M059J (cell line): ENCODE measurements around the gene FMNL3. TPM values are rescaled to one million over a fixed set of nuclear protein-coding genes. Genes with fewer than 3 reads are reported as not detected.
"Not testable (repeated sequence)": the region's sequence is repeated elsewhere in the genome, so short reads cannot be mapped to it uniquely, and the experiment has no call there.

Source experiments
- DNase-seq: peaks from one replicate; pipeline ENCODE4 v3.0.0-alpha.2; 2012; ENCODE audit warnings: low read depth
- total RNA-seq: library from RNA; depleted of rRNA; stranded (reverse); fragments of >200 nt; shearing (Covaris generic); gene quantifications from 2 replicates; pipeline ENCODE4 v1.2.3, GENCODE V29; 2014; rRNA removed

The FMNL3 gene
- 18.3 and 30.4 TPM in 2 replicates for total RNA-seq

DNA sequence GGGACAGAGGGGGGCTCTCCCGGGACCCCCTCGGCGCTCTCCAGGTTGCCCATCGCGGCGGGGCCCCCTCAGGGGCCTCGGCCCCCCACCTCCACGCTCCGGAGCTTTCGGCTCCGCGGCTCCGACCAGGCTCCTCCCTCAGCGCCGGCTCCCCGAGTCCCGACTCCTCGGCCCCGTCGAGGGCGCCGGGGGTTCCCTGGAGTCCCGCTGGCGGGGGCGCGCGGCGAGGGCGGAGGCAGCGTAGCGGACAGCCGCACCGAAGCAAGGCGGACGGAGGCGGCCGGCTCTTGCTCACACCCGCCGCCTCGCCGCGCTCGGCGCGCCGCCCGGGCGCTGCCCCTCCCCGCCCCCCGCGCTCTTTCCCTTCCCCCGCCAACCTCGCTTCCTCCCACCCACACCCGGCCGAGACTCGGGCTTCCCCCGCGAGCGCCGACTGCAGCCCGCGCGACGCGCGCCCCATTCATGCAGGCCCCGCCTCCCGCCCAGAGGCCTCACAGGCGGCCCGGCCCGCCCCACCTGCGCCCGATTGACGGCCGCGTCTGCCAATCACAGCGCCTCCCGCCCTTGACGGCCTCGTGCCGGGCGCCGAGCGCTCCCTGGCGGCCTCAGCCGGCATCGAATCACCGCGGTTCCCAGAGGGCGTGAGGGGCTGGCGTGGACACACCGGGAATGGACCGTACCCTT, at the start of gene FMNL3:
FMNL3 (minus strand) TSS at position 278 of the 684 bp plus-strand sequence; CDS start at position 53, 225 bp downstream.
- peak; percentile 92 for DNase-seq

DNA sequence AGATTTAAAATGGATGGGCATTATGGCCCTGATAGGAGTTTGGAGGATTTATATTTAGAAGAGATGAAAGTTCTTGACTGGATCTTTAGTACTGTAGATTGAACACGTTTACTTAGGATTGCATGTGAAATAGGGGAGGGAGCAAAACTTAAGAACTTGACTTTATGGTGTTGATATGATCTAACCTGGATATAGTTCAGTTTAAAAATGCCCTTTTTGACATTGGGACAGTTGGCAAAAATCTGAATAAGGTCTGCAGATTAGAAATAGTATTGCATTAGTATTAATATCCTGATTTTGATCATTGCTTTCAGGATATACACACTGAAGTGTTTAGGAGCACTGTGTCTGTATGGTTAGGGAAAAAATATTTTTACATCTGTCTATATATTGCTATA, 43.8 kb upstream of the FMNL3 start:
- no peak for DNase-seq

DNA sequence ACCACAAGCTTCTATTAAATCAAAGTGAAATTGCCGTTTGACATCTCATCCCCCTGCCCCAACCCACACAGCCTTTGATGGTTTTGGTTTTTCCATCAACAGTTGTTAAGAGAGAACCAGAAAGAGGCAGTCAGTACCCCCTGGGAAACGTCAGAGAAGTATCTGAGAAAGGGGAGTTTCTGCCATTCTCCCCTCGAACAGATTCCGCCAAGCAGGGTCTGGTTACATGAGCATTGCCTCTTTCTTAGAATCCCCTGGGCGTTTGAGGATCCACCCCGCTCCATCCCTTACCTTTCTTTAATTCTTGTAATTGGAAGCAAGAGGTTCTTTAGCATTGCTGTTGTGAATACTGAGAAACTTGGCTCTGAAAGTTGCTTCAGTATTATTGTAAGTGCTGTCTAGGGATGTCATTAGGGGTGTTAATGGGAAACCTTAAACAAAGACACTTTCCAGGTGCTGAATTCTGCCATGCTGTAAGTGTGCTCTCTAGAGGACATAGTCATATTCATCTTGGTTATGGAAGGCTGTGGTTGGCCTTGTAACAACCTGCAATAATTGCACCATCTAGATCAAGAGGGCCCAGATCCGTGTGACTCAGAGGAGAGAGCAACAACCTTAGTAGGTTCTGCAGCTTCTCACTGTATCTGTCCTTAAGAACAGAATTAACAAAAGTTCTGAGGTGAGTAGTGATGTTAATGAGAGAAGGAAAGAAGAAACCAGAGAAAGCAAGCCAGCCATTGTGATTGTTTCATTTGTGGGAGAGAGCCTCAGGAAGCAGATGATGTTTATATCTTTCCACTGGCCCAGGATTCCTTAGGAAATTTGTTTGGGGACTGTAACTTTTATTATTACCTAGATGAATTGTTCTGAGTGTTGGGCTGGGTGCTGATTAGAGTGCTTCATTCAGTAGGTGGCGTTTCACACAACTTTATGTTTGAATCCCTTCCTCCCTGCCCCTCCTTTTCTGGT, 43.1 kb upstream of the FMNL3 start:
- peak; percentile 51 for DNase-seq

- DNase-seq = no peak
These were observed 41.6 kb upstream of the FMNL3 start for GRCh38 chr12:49748800-49749199.

- DNase-seq = peak; percentile 7
These were observed 41.1 kb upstream of the FMNL3 start for GRCh38 chr12:49748306-49748705.

DNA sequence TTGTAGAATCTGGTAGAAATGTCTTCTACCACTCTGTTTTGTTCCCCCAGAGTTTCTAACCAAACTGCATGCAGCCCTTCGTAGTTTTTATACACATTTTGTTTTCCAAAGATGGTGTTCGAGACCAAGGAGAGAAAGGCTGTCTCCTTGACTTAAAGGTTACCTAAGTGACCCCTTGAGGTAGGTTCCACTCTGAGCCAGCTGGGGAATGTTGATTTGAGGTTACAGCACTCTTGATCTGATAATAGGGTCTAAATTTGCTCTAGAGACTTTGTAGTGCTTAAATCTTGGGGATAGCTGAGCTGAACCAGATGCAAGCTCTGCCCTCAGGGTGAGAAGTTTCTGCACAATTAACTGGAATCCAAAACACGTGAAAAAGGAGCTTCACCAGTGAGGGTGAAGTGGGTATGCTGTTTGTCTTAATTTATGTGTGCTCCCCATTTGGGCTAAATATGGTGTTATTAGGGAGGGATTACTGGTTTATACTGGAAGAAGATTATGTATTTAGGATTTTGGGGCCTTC, 37.2 kb upstream of the FMNL3 start:
- DNase-seq = no peak

DNA sequence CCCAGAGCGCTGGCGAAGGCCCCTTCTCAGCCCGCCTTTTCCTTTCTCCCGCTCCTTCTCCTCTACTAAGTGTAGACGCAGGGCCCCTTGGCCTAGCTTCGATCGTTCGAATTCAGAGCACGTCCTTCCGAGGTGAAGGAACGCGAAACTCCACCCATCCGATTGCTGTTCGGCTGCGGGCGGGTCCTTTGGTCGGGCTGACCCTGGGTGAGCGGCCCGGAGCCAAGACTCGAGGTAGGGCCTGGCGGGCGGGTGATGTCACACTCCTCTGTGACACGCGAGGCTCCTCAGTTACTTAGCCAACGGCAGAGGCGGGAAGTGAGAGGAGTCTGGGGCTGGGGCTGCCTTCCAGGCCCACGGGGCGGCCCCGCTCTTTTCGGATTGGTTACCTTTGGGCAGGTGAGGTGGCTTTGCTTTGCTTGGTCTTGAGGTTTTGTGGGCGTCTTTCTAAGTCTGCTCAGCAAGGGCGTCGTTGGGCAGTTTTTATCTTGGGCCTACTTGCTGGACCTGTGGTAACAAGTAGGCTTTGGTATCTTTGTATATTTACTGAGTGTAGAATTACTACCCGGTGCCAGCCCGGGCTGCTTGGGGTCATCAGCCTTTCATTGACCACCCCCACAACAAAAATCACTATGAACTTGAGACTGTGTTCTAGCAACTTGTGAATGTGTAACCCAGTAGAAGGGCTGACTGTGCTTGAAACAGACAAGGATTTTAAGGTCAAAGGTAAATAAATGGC, 34.8 kb upstream of the FMNL3 start:
- peak; percentile 92 for DNase-seq

DNA sequence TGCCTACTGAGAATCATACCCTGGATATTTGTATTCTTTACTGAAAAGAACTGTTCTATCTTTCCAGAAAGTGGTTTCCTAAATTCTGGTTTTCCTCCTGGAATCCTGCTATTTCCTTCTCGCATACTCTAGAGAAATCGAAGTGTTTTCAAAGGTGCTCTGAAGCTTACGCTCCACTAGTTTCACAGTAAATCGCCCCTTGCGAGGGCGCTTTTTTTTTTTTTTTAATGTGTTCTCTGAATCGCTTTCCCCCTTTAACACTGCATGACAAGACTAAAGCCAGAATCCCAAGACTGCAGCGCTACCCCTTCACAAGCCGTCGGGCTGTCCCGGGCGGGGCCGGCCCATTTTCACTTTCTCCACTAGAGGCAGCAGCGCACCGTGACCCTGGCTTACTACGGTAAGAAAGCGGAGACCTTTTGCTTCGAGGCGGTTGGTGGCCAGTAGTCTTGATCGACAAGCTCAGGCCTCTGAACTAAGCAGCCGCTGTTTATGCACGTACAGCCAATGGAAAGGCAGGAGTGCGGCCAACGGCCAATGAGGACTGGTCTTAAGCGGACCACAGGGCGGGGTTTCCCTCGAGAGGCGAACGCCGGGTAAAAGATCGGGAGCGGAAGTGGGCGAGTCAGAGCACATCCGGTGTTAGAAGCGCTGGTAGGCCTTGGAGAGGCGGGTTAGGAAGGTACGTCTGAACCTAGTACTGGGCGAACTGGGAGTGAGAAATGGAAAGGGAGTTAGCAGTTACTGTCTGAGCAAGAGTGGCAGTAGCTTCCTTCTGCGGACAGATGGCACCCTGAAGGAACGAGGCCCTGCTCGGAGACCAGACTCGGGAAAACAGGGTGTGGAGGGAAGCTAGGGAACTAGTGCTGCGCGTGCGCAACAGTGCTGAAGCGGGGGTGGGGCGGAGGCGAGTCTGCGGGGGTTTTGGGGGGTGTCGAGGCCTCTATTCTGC, 34.0 kb upstream of the FMNL3 start, which contains the start of gene TMBIM6:
TMBIM6 (plus strand) TSS at position 628 of the 952 bp plus-strand sequence. CDS start 10,937 bp downstream, outside the sequence.
- peak; percentile 100 for DNase-seq

DNA sequence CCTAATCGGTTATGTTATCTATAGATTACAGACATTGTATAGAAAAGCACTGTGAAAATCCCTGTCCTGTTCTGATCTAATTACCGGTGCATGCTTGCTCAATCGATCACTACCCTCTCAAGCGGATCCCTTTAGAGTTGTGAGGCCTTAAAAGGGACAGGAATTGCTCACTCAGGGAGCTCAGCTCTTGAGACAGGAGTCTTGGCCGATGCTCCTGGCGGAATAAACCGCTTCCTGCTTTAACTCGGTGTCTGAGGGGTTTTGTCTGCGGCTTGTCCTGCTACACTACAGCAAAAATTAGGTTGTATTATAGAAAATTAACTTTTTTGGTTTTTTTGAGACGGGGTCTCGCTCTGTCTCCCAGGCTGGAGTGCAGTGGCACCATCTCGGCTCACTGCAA, 33.1 kb upstream of the FMNL3 start:
- not testable (repeated sequence) for DNase-seq

GRCh38 chr12:49738721-49739120, 31.5 kb upstream of the FMNL3 start:
- peak; percentile 64 for DNase-seq

- not testable (repeated sequence) for DNase-seq
These were observed 27.7 kb upstream of the FMNL3 start for GRCh38 chr12:49734900-49735299.

DNA sequence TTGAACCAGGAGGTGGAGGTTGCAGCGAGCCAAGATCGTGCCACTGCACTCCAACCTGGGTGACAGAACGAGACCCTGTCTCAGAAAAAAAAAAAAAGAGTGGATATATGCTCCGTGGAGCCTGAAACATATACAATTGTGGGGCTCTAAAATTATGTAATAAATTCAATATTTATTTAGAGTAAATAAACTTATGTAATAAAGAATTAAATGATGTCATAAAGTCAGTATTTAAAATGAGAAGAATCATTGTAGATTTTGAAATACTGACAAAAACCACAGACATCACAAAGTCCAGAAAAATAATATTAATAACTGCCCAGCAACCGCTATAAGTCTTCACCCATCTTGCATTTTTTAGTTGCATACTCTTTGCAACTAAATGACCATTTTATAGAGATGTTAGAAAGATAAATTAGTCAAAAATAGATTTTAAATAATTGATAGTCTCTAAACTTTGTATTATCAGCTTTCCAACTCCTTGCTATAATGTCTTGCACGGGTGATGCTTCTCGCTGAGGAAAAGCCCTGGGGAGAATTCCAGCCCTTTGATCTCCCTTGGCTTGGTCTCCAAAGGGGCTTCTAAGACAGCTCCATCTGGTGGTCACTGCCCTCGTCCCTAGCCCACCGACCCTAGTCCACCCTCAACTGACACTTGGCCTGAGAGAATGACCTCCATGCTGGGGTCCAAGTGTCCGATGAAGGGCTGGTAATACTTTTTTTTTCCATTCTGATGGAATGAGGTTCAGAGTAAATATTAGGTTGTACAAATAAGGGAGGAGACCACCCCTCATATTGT, 26.2 kb upstream of the FMNL3 start:
- DNase-seq = no peak

GRCh38 chr12:49730568-49731101, 23.4 kb upstream of the FMNL3 start:
- no peak for DNase-seq

GRCh38 chr12:49730050-49730449, 22.8 kb upstream of the FMNL3 start:
- no peak for DNase-seq

GRCh38 chr12:49728446-49728845, 21.2 kb upstream of the FMNL3 start:
- DNase-seq = no peak

DNA sequence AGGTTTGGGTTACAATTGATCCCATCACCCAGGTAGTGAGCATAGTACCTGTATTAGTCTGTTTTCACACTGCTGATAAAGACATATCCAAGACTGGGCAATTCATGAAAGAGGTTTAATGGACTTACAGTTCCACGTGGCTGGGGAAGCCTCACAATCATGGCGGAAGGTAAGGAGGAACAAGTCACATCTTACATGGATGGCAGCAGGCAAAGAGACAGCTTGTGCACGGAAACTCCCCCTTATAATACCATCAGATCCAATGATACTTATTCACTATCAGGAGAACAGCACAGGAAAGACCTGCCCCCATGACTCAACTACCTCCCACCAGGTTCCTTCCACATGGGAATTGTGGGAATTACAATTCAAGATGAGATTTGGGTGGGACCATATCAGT, 14.2 kb upstream of the FMNL3 start:
- not testable (repeated sequence) for DNase-seq

DNA sequence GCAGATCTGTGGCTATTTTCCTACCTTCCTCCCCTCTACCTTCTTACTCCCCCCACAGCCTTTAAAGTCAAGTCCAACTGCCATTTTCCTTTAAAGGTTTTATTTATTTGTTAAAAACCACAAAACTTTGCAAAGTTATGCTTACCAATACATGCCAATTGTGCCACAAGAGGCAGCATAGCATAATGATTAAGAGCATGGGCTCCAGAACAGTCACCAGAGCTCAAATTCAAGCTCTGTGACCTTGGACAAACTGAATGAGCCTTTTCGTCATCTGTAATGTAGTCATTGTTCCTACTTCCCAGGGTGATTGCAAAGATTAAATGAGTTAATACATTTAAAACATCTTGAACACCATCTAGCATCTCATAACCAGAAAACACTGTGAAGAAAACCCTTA, 13.0 kb upstream of the FMNL3 start:
- peak; percentile 35 for DNase-seq

- not testable (repeated sequence) for DNase-seq
These were observed 10.6 kb upstream of the FMNL3 start for GRCh38 chr12:49717800-49718199.

DNA sequence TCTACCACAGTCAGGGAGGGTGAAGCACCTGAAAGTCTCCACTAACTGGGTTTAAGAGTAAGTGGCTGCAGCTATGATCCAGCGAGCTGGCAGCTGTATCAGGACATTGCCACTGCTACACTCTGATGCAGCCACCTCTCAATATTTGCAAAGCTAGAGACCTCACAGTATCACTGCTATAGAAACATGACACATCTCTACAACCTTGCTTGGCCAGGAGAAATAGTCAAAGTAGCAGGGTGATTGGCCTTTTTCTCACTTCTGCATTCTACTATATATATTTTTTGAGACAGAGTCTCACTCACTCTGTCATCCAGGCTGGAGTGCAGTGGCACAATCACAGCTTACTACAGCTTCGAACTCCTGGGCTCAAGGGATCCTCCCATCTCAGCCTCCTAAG, 9.3 kb upstream of the FMNL3 start:
- no peak for DNase-seq
